Panc1 (cell line): Measurements from ENCODE around the gene MED14. TPM values are rescaled to one million over a fixed set of nuclear protein-coding genes. Genes with fewer than 3 reads are reported as not detected.

Experiments
- ATAC-seq: fragments of 200-7000 bp; cut with Tn5 transposase; 2 replicates; pipeline ENCODE4 v1.9.1; 2020; ENCODE audit warnings: mild to moderate bottlenecking, moderate library complexity
- BruUV-seq: library from RNA; stranded (reverse); fragments of 400-500 nt; replicated peaks from 2 replicates; lab custom pipeline; 2021; lab: Mats Ljungman, UMichigan
- CTCF ChIA-PET: fragments of 300-600 bp; sonication (Branson Sonifier 250); formaldehyde crosslinking; loops from one replicate; lab custom pipeline; 2022; ENCODE audit warnings: antibody characterized with exemption; lab: Charles Lee
- POLR2A ChIA-PET: fragments of 300-600 bp; sonication (Branson Sonifier 250); formaldehyde crosslinking; loops from one replicate; lab custom pipeline; 2022; ENCODE audit warnings: antibody characterized with exemption; lab: Charles Lee
- DNase-seq: peaks from one replicate; pipeline ENCODE4 v3.0.0-alpha.2; 2010; ENCODE audit warnings: low read depth, low spot score
- H3K27ac ChIP-seq: 2 replicates; pipeline ENCODE4 v1.5.1; 2011; ENCODE audit warnings: mild to moderate bottlenecking, low read length, inconsistent platforms
- H3K27me3 ChIP-seq: fragments of 200-500 bp; sonication (Bioruptor generic); 2 replicates; pipeline ENCODE4 v1.6.0; 2014; ENCODE audit warnings: low read length, inconsistent platforms; ENCODE audit not compliant: control insufficient read depth, insufficient read depth
- H3K36me3 ChIP-seq: fragments of 200-500 bp; sonication (Bioruptor generic); 2 replicates; pipeline ENCODE4 v1.5.1; 2014; ENCODE audit warnings: inconsistent platforms, mild to moderate bottlenecking, low read length, moderate library complexity; ENCODE audit not compliant: control insufficient read depth, insufficient read depth
- H3K4me1 ChIP-seq: 2 replicates; pipeline ENCODE4 v1.5.1; 2011; ENCODE audit warnings: inconsistent platforms, mild to moderate bottlenecking, low read length, moderate library complexity; ENCODE audit not compliant: control insufficient read depth, insufficient read depth
- H3K4me3 ChIP-seq, 2 experiments: 2 replicates each; pipeline ENCODE4 v1.5.1; 2011 to 2012; ENCODE audit warnings: low read depth in 2 of 2, low read length in 2 of 2, mild to moderate bottlenecking in 2 of 2, inconsistent platforms in 1 of 2, moderate library complexity in 1 of 2
- H3K9me3 ChIP-seq: fragments of 200-500 bp; sonication (Bioruptor generic); 2 replicates; pipeline ENCODE4 v1.5.1; 2014; ENCODE audit warnings: low read depth, mild to moderate bottlenecking, inconsistent platforms, low read length, moderate library complexity; ENCODE audit not compliant: control insufficient read depth, insufficient read depth
- CTCF ChIP-seq: fragments of 450-650 bp; IDR thresholded peaks from 2 replicates; pipeline ENCODE4 v1.5.1; 2017; ENCODE audit warnings: mild to moderate bottlenecking
- POLR2AphosphoS5 ChIP-seq: IDR thresholded peaks from 2 replicates; pipeline ENCODE4 v1.6.1; 2012; ENCODE audit warnings: mild to moderate bottlenecking, low read depth, low read length, moderate library complexity
- SIN3A ChIP-seq: IDR thresholded peaks from 2 replicates; pipeline ENCODE4 v1.6.1; 2012; ENCODE audit warnings: low read depth, mild to moderate bottlenecking, low read length, moderate library complexity, borderline replicate concordance; ENCODE audit not compliant: insufficient read depth
- TCF7L2 ChIP-seq: IDR thresholded peaks from 2 replicates; pipeline ENCODE4 v1.6.1; 2011; ENCODE audit warnings: mild to moderate bottlenecking, low read depth, low read length, inconsistent platforms
- in situ Hi-C: cut with HindIII; loops from 2 replicates; pipeline ENCODE4 v1.10.0; 2016; ENCODE audit warnings: low sequenced_read_pairs, low pct_unique_long_range_greater_than_20kb
- intact Hi-C: fragments of 100-400 bp; cut with micrococcal nuclease; formaldehyde crosslinking; loops from one replicate; pipeline ENCODE4 v1.10.0; 2022; ENCODE audit not compliant: unreplicated experiment
- total RNA-seq: library from RNA; stranded (reverse); gene quantifications from one replicate; pipeline ENCODE4 v1.2.1, GENCODE V29; 2021; ENCODE audit not compliant: unreplicated experiment
- TF ChIP-seq, protein P1 (sequence below), 2 experiments: IDR thresholded peaks; 2 replicates each; pipeline ENCODE4 v1.6.1; 2011 to 2012; ENCODE audit warnings: low read depth in 2 of 2, control low read depth in 1 of 2, low read length in 1 of 2, mild to moderate bottlenecking in 1 of 2, moderate library complexity in 1 of 2; ENCODE audit not compliant: insufficient read depth in 1 of 2

Gene MED14
- total RNA-seq, 1 experiment from 2014 or later, result 45.4 TPM

GRCh38 chrX:40705658-40706312 lies 29.6 kb downstream of the MED14 start:
- ChIA-PET POLR2A (no interaction called here), CTCF (no interaction called here)
- Histone ChIP-seq H3K27ac (no peak overlapping the region), H3K9me3 (no peaks in the 10 kb centered on the region), H3K4me3 (no peak overlapping the region), H3K4me1 (no peaks in the 10 kb centered on the region), H3K36me3 (peaks cover 8% of the 10 kb centered on the region), H3K27me3 (no peaks in the 10 kb centered on the region)
- in situ Hi-C loops (no loop called here), intact Hi-C loops (no loop called here)
- BruUV-seq, result no TSS peak
- DNase-seq (no peak), ATAC-seq (no peak)
- no peak for TF ChIP-seq SIN3A

DNA sequence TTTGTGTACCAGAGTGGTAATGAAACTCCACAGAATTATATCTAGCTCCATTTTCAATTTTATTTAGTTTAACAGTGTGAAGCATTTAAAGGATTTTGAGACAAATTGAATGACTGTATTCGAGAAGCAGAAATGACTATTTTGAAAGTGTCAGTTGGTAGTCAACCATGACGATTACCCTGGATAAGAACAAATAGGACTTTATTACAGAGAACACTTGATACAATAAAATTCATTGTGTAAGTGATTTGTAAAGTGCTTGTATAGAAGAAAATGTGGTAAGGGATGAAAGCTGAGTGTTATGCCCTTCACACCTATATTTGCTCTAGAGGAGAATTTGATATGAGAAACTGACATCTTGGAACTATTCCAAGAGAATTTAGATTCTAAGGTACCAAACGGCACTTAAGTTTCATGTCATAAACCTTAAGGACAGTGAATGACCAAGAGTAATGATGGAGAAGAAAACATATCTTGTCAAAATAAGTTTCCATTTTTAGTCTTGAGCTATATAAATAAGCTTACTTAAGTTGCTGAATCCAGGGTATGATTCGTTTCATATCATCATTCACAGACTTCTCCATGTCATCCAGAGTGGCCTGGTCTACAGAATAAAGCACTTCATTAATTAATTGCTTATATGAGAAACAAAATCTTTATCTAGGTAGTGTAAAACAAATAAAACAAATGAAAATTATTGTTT lies 34.6 kb downstream of the MED14 start:
- Histone ChIP-seq H3K27me3 (no peaks in the 10 kb centered on the region), H3K4me1 (no peaks in the 10 kb centered on the region), H3K36me3 (peaks cover 5% of the 10 kb centered on the region; the same call in 1 of the 2 replicates), H3K27ac (no peak overlapping the region), H3K4me3 (no peak overlapping the region), H3K9me3 (no peaks in the 10 kb centered on the region)
- POLR2A ChIA-PET, result no interaction called here
- CTCF ChIA-PET, result interaction anchor here (0.5 kb wide), 1 partner anchor 93 kb away, joined by 4 read pairs; no protein-coding TSS in a partner anchor
- in situ Hi-C loops, result no loop called here
- BruUV-seq, result no TSS peak
- DNase-seq (no peak), ATAC-seq (no peak)
- TF ChIP-seq SIN3A, result no peak
- TF ChIP-seq TCF7L2, result no peak
- TF ChIP-seq CTCF, result no peak
- no peak for TF ChIP-seq POLR2AphosphoS5
- TF ChIP-seq, protein P1, sequence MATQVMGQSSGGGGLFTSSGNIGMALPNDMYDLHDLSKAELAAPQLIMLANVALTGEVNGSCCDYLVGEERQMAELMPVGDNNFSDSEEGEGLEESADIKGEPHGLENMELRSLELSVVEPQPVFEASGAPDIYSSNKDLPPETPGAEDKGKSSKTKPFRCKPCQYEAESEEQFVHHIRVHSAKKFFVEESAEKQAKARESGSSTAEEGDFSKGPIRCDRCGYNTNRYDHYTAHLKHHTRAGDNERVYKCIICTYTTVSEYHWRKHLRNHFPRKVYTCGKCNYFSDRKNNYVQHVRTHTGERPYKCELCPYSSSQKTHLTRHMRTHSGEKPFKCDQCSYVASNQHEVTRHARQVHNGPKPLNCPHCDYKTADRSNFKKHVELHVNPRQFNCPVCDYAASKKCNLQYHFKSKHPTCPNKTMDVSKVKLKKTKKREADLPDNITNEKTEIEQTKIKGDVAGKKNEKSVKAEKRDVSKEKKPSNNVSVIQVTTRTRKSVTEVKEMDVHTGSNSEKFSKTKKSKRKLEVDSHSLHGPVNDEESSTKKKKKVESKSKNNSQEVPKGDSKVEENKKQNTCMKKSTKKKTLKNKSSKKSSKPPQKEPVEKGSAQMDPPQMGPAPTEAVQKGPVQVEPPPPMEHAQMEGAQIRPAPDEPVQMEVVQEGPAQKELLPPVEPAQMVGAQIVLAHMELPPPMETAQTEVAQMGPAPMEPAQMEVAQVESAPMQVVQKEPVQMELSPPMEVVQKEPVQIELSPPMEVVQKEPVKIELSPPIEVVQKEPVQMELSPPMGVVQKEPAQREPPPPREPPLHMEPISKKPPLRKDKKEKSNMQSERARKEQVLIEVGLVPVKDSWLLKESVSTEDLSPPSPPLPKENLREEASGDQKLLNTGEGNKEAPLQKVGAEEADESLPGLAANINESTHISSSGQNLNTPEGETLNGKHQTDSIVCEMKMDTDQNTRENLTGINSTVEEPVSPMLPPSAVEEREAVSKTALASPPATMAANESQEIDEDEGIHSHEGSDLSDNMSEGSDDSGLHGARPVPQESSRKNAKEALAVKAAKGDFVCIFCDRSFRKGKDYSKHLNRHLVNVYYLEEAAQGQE (IDR thresholded peaks at IDR 0.05; ENCODE audit: insufficient read depth in 1 of 2, low read depth in 2 of 2, low read length in 1 of 2), result no peak
- intact Hi-C loops, result no loop called here

DNA sequence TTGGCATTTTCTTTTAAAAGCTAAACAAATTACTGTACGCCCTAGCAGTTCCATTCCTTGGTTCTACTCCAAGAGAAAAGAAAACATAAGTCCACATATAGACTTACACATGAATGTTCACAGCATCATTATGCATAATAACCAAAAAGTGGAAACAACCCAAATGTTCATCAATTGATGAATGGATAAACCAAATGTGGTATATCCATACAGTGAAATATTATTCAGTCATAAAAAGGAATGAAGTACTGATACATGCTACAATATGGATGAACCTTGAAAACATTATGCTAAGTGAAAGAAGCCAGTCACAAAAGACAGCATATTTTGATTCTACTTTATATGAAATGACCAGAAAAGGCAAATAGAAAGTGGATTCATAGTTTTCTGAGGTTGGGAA lies 36.5 kb downstream of the MED14 start:
- BruUV-seq, result no TSS peak
- ATAC-seq, result no peak
- Histone ChIP-seq H3K4me3 (no peak overlapping the region), H3K4me1 (no peaks in the 10 kb centered on the region), H3K36me3 (peaks cover 5% of the 10 kb centered on the region; the same call in 1 of the 2 replicates), H3K27ac (no peak overlapping the region), H3K9me3 (no peaks in the 10 kb centered on the region), H3K27me3 (no peaks in the 10 kb centered on the region)
- intact Hi-C loops (no loop called here), in situ Hi-C loops (no loop called here)
- CTCF ChIA-PET, result no interaction called here
- no peak for TF ChIP-seq POLR2AphosphoS5
- no peak for TF ChIP-seq SIN3A
- TF ChIP-seq CTCF, result no peak
- TF ChIP-seq TCF7L2, result no peak
- TF ChIP-seq, protein P1 (IDR thresholded peaks at IDR 0.05; ENCODE audit: insufficient read depth in 1 of 2, low read depth in 2 of 2, low read length in 1 of 2), result no peak
- POLR2A ChIA-PET, result no interaction called here
- DNase-seq, result no peak
